ENCODE measurements around the gene GABRB2.

Gene GABRB2

GRCh38 chr5:161420521-161420920 is 126.0 kb downstream of the GABRB2 start:
- H3F3A ChIP-seq (ENCODE audit: insufficient read depth), result no peaks in the 10 kb centered on the region
- no peak for TF ChIP-seq CTCF (IDR thresholded peaks at IDR 0.05; ENCODE audit: insufficient read depth, low read length, poor library complexity, severe bottlenecking)
- H3K9me3 ChIP-seq (ENCODE audit: insufficient read depth, low read length), result no peaks in the 10 kb centered on the region
- H3K4me3 ChIP-seq (ENCODE audit: insufficient read depth, low read length, poor library complexity, severe bottlenecking), result no peak overlapping the region
- no peak overlapping the region for H3K9ac ChIP-seq (ENCODE audit: low read length)
- no peaks in the 10 kb centered on the region for H3K27me3 ChIP-seq (ENCODE audit: low read length)
- no peaks in the 10 kb centered on the region for H3K79me2 ChIP-seq (ENCODE audit: insufficient read depth, low read length)
- H4K20me1 ChIP-seq (ENCODE audit: low read depth, low read length), result no peaks in the 10 kb centered on the region
- H3K9me2 ChIP-seq (replicated peaks; ENCODE audit: insufficient read depth, low read length), result no peaks in the 10 kb centered on the region
- no peak overlapping the region for H2AFZ ChIP-seq (ENCODE audit: low read depth, low read length, severe bottlenecking)
- no peak overlapping the region for H3K4me2 ChIP-seq (ENCODE audit: low read depth, low read length, poor library complexity, severe bottlenecking)
- H3K36me3 ChIP-seq (ENCODE audit: low read length), result no peaks in the 10 kb centered on the region
- H3K27ac ChIP-seq (ENCODE audit: low read depth, low read length), result no peak overlapping the region

- H3K4me2 ChIP-seq (ENCODE audit: low read depth, low read length, poor library complexity, severe bottlenecking), result no peak overlapping the region
- no peak overlapping the region for H2AFZ ChIP-seq (ENCODE audit: low read depth, low read length, severe bottlenecking)
- H3K36me3 ChIP-seq (ENCODE audit: low read length), result no peaks in the 10 kb centered on the region
- no peaks in the 10 kb centered on the region for H3K79me2 ChIP-seq (ENCODE audit: insufficient read depth, low read length)
- no peaks in the 10 kb centered on the region for H3K27me3 ChIP-seq (ENCODE audit: low read length)
- H3K9me2 ChIP-seq (replicated peaks; ENCODE audit: insufficient read depth, low read length), result no peaks in the 10 kb centered on the region
- H3K9ac ChIP-seq (ENCODE audit: low read length), result no peak overlapping the region
- H3K9me3 ChIP-seq (ENCODE audit: insufficient read depth, low read length), result no peaks in the 10 kb centered on the region
- H4K20me1 ChIP-seq (ENCODE audit: low read depth, low read length), result no peaks in the 10 kb centered on the region
- H3F3A ChIP-seq (ENCODE audit: insufficient read depth), result no peaks in the 10 kb centered on the region
- H3K27ac ChIP-seq (ENCODE audit: low read depth, low read length), result no peak overlapping the region
- no peak overlapping the region for H3K4me3 ChIP-seq (ENCODE audit: insufficient read depth, low read length, poor library complexity, severe bottlenecking)
- TF ChIP-seq CTCF (IDR thresholded peaks at IDR 0.05; ENCODE audit: insufficient read depth, low read length, poor library complexity, severe bottlenecking), result no peak
- TF ChIP-seq EZH2phosphoT487 (conservative IDR thresholded peaks at IDR 0.05; ENCODE audit: low read length), result no peak
Observed at GRCh38 chr5:161414896-161415295, 131.6 kb downstream of the GABRB2 start.

- no peak overlapping the region for H3K4me3 ChIP-seq (ENCODE audit: insufficient read depth, low read length, poor library complexity, severe bottlenecking)
- no peaks in the 10 kb centered on the region for H3K9me3 ChIP-seq (ENCODE audit: insufficient read depth, low read length)
- H3K27me3 ChIP-seq (ENCODE audit: low read length), result no peaks in the 10 kb centered on the region
- H3K27ac ChIP-seq (ENCODE audit: low read depth, low read length), result no peak overlapping the region
- no peaks in the 10 kb centered on the region for H3K36me3 ChIP-seq (ENCODE audit: low read length)
- no peaks in the 10 kb centered on the region for H3K9me2 ChIP-seq (replicated peaks; ENCODE audit: insufficient read depth, low read length)
- TF ChIP-seq CTCF (IDR thresholded peaks at IDR 0.05; ENCODE audit: insufficient read depth, low read length, poor library complexity, severe bottlenecking) (no peak), EZH2phosphoT487 (conservative IDR thresholded peaks at IDR 0.05; ENCODE audit: low read length) (no peak)
- no peak overlapping the region for H2AFZ ChIP-seq (ENCODE audit: low read depth, low read length, severe bottlenecking)
- H3K79me2 ChIP-seq (ENCODE audit: insufficient read depth, low read length), result no peaks in the 10 kb centered on the region
- H3F3A ChIP-seq (ENCODE audit: insufficient read depth), result no peaks in the 10 kb centered on the region
- no peak overlapping the region for H3K9ac ChIP-seq (ENCODE audit: low read length)
- no peaks in the 10 kb centered on the region for H4K20me1 ChIP-seq (ENCODE audit: low read depth, low read length)
- H3K4me2 ChIP-seq (ENCODE audit: low read depth, low read length, poor library complexity, severe bottlenecking), result no peak overlapping the region
Observed at GRCh38 chr5:161414037-161414436, 132.5 kb downstream of the GABRB2 start.

GRCh38 chr5:161412792-161413191 is 133.7 kb downstream of the GABRB2 start:
- no peaks in the 10 kb centered on the region for H3F3A ChIP-seq (ENCODE audit: insufficient read depth)

More at GRCh38 chr5:161412792-161413191, 133.7 kb downstream of the GABRB2 start:
- no peak overlapping the region for H2AFZ ChIP-seq (ENCODE audit: low read depth, low read length, severe bottlenecking)
- no peak overlapping the region for H3K4me3 ChIP-seq (ENCODE audit: insufficient read depth, low read length, poor library complexity, severe bottlenecking)
- H3K79me2 ChIP-seq (ENCODE audit: insufficient read depth, low read length), result no peaks in the 10 kb centered on the region
- TF ChIP-seq EZH2phosphoT487 (conservative IDR thresholded peaks at IDR 0.05; ENCODE audit: low read length) (no peak), CTCF (IDR thresholded peaks at IDR 0.05; ENCODE audit: insufficient read depth, low read length, poor library complexity, severe bottlenecking) (no peak)
- no peaks in the 10 kb centered on the region for H3K9me2 ChIP-seq (replicated peaks; ENCODE audit: insufficient read depth, low read length)
- H3K27me3 ChIP-seq (ENCODE audit: low read length), result no peaks in the 10 kb centered on the region
- H3K9me3 ChIP-seq (ENCODE audit: insufficient read depth, low read length), result no peaks in the 10 kb centered on the region
- H3K4me2 ChIP-seq (ENCODE audit: low read depth, low read length, poor library complexity, severe bottlenecking), result no peak overlapping the region
- H3K9ac ChIP-seq (ENCODE audit: low read length), result no peak overlapping the region
- H3K36me3 ChIP-seq (ENCODE audit: low read length), result no peaks in the 10 kb centered on the region
- H4K20me1 ChIP-seq (ENCODE audit: low read depth, low read length), result no peaks in the 10 kb centered on the region
- no peak overlapping the region for H3K27ac ChIP-seq (ENCODE audit: low read depth, low read length)

All from SU-DHL-6 (cell line).